Spleen (tissue), 7 donors: ENCODE measurements around the gene BLTP3B.

ENCODE experiments used
- POLR2AphosphoS5 ChIP-seq, 3 donors: sonication (generic); formaldehyde crosslinking; IDR thresholded peaks; one replicate each; pipeline ENCODE4 v1.5.1; 2017; ENCODE audit warnings: antibody characterized with exemption in 3 of 3
- TF ChIP-seq, protein P1 (sequence below), 11 experiments: fragments of 200-600 bp in 7 of 11; fragments of 450-650 bp in 4 of 11; sonication (generic) in 4 of 11; IDR thresholded peaks in 8 of 11; conservative IDR thresholded peaks in 3 of 11; 1 replicate in 7 of 11; 2 replicates in 4 of 11; pipeline versions ENCODE4 v1.4.0 to v1.8.0; 2016 to 2021; ENCODE audit warnings: antibody characterized with exemption in 11 of 11, inconsistent platforms in 4 of 11, mild to moderate bottlenecking in 1 of 11
- donor health status: DM: no; HTN: no; CAD: no; lungs with moderate emphysema.
- donor health status: DM: no; HTN: no; CAD: no.
- donor health status: DM: no; HTN: no; CAD: no.

- TF ChIP-seq, protein P1, sequence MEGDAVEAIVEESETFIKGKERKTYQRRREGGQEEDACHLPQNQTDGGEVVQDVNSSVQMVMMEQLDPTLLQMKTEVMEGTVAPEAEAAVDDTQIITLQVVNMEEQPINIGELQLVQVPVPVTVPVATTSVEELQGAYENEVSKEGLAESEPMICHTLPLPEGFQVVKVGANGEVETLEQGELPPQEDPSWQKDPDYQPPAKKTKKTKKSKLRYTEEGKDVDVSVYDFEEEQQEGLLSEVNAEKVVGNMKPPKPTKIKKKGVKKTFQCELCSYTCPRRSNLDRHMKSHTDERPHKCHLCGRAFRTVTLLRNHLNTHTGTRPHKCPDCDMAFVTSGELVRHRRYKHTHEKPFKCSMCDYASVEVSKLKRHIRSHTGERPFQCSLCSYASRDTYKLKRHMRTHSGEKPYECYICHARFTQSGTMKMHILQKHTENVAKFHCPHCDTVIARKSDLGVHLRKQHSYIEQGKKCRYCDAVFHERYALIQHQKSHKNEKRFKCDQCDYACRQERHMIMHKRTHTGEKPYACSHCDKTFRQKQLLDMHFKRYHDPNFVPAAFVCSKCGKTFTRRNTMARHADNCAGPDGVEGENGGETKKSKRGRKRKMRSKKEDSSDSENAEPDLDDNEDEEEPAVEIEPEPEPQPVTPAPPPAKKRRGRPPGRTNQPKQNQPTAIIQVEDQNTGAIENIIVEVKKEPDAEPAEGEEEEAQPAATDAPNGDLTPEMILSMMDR (IDR thresholded peaks at IDR 0.05 in 8 of 11, conservative IDR thresholded peaks at IDR 0.05 in 3 of 11): no peak
- TF ChIP-seq POLR2AphosphoS5 (IDR thresholded peaks at IDR 0.05): no peak
Measured at GRCh38 chr12:100173111-100173510, 30.4 kb upstream of the BLTP3B start.
